Measurements from ENCODE around the gene WDR6.

The WDR6 gene

GRCh38 chr3:49028673-49029562, 21.7 kb downstream of the WDR6 start, which contains the start of gene IMPDH2:
TSS of gene IMPDH2 (minus strand) at chr3:49029398. CDS start at chr3:49029350, 48 bp downstream.
- DNase-seq (ENCODE audit: low spot score): peak; percentile 94

GRCh38 chr3:49029563-49029884, 22.3 kb downstream of the WDR6 start:
- no peak for DNase-seq (ENCODE audit: low spot score)

- no peak for DNase-seq (ENCODE audit: low spot score)
Measured at GRCh38 chr3:49030321-49030720, 23.1 kb downstream of the WDR6 start.

- no peak for DNase-seq (ENCODE audit: low spot score)
Measured at GRCh38 chr3:49032646-49033304, 25.6 kb downstream of the WDR6 start.

GRCh38 chr3:49034650-49035049, 27.5 kb downstream of the WDR6 start:
- no peak for DNase-seq (ENCODE audit: low spot score)

GRCh38 chr3:49035281-49035680, 28.1 kb downstream of the WDR6 start:
- no peak for DNase-seq (ENCODE audit: low spot score)

GRCh38 chr3:49053543-49053942, 46.4 kb downstream of the WDR6 start:
- DNase-seq (ENCODE audit: low spot score): no peak

- no peak for DNase-seq (ENCODE audit: low spot score)
Measured at GRCh38 chr3:49054344-49054862, 47.2 kb downstream of the WDR6 start.

- no peak for DNase-seq (ENCODE audit: low spot score)
Measured at GRCh38 chr3:49057268-49057667, 50.1 kb downstream of the WDR6 start.

- DNase-seq (ENCODE audit: low spot score): no peak
Measured at GRCh38 chr3:49058011-49058410, 50.8 kb downstream of the WDR6 start.
